ENCODE measurements around the gene SMG6.
A peak's percentile ranks its signal among the peaks of the same experiment; 100 is the strongest.
"Not testable (repeated sequence)": the region's sequence is repeated elsewhere in the genome, so short reads cannot be mapped to it uniquely, and the experiment has no call there.

Gene SMG6

DNA sequence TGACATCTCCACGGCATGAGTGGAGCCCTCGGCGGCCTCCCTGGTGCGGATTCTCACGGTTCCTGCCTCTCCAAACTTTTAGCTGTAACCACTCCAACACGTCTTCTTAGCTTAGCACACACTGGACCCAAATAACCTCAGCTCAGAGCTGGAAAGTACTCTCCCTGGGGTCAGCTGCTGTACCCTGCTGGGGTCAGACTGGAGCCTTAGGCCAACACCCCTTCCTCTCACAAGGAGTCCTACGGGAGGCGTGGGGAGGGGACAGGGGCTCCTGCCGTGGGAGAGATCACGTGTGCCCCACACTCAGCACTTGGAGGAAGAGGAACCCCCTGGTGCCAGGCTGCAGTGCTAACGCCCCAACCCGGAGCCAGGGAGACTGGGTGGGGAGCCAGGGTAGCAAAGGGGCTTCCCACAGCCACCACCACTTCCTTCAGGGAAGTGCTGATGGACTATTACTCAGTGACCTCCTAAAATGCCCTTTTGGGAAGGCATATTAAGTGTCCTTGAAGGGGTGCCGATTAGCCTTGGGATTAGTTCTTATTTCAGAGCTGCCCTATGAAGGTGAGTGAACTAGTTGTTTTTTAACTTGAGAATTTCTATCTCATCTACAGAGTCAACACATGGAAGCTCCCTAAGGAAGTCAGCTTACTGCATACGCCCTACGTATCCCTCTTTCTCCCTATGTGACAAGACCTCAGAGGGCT, 124.6 kb downstream of the SMG6 start:
- no peak for DNase-seq (ENCODE audit: low read depth, low spot score)

DNA sequence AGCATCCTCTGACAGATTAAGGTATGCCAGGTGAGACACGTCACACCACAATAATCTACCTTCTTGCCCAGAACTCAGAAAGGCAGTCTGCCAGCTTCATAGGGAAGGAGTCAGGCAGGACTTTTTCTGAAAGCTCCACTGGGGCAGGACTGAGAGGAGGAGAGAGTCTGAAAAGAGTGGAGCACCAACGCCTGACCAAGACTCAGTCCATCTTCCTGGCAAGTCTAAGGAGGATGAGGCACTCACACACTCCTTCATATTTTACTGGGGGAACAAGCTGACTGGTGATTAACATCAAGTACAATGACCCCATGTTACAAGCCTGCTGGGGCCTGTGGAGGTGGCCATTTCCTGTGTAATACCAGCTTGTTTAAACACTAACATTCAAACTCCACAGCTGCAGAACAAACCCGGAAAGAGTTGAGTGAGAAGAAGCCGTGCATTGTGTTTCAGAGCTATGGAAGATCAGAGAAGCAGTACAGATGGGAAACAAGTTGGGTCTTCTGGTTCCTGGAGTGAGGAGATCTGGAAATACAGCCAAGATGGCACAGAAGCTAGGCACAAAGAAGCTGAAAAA, 126.3 kb downstream of the SMG6 start:
- DNase-seq (ENCODE audit: low read depth, low spot score): no peak

DNA sequence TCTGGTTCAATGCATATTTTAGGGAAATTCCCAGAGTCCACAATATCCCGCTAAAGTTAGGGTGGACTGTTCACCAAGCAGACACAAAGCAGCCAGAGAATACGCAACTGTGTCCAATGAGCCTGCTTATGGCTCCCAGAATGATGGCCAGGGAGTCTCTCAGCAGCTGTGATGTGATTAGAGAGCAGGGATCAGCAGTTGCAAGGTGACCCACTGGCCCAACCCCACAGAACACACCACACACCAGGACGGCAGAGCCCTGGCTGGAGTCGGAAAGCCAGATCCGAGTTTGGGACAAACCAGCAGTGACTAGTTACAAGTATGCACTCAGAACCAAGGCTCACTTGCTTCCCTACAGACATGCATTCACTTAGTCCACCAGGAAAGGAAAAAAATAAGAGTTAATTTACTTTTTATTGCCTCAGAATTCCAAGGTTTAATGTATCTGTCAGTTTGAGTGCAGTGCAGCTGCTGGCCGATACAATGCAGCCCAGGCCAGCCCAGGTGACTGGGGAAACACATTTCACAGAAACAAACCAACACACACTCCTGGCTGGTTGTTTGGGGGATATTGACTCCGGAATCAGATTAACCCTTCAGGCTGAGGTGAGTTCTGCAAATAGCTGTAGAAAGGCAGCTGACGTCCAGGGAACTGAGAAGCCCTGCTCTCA, 127.0 kb downstream of the SMG6 start:
- no peak for DNase-seq (ENCODE audit: low read depth, low spot score)

DNA sequence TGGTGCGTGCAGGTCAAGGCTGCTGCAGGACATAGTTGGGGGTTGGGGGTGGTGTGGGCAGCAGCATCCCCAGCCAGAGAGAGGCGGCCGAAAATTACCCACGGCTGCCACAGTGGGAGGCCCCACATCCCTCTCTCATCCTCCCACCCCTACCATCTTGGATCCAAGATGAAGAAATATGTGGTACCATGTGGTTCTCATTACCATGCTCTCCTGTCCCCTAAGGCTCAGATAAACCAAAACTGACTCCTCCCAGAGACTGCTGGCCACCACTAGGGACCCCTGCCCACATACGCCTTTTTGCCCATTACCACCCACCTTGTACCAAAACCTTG, 128.3 kb downstream of the SMG6 start:
- DNase-seq (ENCODE audit: low read depth, low spot score): no peak

DNA sequence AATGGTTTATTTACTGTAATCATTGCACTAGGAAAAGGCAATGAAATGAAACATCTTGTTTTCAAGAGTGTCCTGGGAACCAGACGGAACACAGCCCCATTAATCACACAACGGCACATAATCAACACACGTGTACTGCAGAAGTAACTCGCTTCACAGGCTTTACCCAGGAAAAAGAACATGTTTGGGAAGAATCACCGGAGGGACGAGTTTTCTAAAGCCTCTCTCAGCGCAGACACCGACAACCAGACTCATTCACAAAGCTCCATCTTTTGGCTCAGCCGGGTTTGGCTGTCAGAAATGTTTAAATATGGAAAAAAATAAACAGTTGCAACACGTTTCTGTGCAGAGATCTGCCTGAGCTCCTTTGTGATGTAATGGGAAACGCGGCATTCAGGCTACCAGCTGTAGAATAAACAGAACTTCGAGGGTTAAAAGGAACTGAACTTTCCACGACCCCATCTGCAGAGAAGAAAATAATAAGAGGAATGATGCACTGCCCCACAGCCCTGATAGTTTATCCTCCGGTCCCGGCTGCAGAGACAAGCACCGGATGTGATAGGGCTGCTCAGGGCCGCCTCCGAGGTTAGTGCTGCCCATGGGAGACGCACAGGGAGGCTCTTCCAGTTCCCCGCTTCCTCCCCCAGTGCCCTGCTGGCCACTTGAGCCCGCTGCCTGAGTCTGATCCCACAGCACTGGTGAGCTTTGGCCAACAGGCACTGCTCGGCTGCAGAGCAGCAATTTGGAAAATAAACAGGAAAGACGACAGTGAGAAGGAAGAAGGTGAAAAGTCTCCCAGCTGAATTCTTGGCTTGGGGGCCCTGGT, 128.9 kb downstream of the SMG6 start:
- no peak for DNase-seq (ENCODE audit: low read depth, low spot score)

DNA sequence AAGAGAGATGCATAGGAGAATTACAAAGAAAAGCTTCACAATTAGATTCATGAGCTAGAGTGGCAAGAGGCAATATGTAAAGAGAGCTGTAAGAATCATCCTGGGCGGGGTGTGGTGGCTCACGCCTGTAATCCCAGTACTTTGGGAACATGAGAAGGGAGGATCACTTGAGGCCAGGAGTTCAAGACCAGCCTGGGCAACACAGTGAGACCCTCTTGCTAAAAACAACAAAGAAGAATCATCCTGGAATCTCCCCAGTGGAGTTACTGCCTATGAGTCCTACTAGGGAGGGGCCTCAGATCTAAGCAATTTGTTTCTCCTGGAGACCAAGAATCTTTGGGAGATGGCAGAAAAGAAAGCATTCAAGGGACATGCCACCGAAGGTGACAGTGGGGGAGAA, 129.6 kb downstream of the SMG6 start:
- DNase-seq (ENCODE audit: low read depth, low spot score): no peak

DNA sequence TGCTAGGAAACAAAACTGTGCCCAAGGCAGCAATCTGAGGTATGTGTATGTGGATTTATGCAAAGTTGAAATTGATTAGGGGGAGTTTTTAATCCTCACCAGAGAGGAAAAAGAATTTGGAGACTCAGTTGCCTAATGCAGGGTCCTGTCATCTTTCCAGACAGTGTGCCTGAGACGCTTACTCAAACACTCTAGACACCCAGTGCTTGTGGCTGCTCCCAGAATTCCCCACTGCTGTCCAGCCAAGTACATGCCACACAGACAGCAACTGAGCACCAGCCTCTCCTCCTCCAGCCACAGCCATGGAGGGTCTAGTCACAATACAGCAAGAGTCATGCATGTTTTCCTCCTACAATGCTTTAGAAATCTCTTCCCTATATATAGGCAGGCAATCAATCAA, 130.6 kb downstream of the SMG6 start:
- DNase-seq (ENCODE audit: low read depth, low spot score): no peak

DNA sequence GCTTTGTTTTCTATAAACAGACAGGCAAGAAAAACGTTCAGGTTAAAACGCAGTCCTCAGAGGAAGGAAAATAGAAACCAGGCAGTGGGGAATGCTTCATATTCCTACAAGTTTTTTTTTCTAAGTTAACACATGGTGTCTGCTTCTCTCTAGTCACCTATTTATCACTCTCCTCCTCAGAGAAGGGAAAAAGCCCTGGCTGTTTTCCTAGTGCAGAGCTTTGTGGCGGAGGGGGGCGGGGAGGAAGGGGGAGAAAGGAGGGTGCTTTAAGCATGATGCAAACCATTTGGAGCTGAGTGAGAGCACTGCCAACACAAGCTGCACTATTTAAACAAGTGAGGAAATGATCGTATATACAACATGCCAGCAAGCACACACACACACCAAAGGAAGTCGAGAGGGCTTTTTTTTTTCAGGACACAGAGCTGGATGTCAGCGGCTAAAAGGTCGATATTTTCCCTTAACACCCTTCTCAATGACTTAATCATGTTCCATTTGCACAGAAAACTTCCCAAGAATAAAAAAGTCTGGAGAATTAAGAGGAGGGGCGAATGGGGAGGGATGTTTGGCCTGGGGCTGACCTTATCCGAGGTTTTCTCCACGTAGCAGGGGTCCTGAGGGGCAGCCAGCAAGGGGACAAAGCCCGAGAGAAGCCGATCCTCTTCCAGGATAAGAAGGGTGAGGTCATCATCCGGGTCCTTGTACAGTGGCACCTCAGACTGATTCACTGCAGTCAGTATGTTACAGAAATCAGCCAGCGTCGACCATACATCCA, 131.3 kb downstream of the SMG6 start:
- peak; percentile 46 for DNase-seq (ENCODE audit: low read depth, low spot score)

DNA sequence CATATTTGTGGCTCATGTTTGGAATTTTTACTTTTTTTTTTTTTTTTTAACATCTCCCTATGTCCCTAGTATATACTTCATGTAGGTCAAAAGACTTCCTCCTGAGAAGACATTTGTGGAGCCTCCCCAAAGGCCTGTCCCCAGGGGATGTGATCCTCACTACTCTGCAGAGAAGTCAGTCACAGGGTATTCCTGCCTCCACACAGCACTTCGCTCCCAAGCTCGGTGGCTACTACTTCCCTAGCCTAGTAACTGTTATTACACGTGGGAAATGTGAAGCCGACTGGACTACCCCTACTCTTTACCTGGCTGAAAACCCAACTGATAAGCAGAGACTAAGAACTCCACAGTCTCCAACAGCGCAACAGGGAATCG, 131.9 kb downstream of the SMG6 start:
- DNase-seq (ENCODE audit: low read depth, low spot score): no peak

DNA sequence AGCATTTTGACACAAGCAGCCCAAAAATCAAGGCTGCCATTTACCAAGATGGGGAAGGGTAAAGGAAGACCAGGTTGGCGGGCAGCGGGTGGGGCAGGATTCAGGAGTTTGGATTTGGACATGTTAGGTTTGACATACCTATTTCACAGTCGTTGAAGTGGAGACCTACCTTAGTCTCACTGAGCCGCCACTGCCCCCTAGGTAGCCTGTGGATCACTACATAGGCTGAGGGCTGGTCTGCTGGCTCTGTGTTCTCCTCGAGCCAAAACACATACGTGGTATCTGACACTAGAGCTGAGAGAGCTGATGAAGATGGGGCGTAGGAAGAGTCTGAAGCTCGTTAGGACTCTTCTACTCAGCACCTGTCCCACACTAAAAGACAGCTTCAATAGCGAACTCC, 133.6 kb downstream of the SMG6 start:
- DNase-seq (ENCODE audit: low read depth, low spot score): peak; percentile 50

DNA sequence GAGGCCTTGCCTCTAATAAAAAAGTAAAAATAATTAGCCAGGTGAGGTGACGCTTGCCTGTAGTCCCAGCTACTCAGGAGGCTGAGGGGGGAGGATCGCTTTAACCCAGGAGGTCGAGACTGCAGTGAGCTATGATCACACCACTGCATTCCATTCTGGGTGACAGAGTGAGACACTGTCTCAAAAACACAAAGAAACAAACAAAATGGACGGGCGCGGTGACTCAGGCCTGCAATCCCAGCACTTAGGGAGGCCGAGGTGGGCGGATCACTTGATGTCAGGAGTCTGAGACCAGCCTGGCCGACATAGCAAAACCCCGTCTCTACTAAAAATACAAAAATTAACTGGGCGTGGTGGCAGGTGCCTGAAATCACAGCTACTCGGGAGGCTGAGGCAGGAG, 137.9 kb downstream of the SMG6 start:
- not testable (repeated sequence) for DNase-seq (ENCODE audit: low read depth, low spot score)

DNA sequence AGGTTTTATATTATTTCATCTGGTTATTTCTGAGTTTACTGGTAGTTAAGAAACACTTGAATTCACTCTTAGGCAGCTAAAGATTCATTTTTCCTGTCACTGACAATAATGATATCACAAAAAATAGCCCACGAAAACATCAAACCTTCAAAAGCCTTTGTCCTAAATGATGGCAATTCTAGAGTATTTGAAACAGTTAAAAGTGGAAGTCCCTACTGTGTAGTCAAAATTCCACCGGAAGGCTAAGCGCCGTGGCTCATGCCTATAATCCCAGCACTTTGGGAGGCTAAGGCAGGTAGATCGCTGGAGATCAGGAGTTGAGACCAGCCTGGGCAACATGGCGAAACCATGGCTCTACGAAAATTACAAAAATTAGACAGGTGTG, 145.2 kb downstream of the SMG6 start:
- no peak for DNase-seq (ENCODE audit: low read depth, low spot score)

DNA sequence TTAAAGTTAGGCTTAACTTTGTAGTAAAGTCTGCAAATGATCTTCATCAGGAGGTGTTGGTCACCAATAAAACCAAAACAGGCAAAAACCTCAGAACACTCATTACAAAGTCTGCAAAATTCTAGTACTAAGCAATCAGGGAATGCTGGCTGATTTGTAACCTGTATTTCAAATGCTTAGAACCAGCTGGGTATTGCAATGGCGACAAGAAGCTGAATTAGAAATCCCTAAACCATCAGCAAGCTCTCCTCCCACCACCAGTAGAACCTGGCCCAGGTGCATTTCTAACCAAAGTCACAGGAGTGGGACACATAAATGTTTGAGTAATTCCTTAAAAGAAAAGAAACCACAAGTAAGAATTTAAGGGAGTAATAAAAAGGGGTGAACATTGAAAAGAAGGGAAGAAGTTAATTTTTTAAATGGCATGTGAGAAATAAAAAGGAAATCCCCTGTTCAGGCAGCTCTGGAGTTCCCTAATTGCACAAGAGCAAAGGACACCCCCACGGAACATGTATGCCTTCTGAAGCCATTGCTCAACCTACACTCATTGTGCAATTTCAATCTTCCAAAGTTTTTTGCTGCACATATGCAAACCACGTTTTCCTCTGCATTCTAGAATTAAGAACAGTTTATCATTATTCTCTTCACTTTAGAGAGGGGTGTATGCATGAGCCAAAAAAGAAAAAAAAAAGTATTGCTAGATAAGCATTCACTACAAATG, 145.8 kb downstream of the SMG6 start:
- DNase-seq (ENCODE audit: low read depth, low spot score): no peak

DNA sequence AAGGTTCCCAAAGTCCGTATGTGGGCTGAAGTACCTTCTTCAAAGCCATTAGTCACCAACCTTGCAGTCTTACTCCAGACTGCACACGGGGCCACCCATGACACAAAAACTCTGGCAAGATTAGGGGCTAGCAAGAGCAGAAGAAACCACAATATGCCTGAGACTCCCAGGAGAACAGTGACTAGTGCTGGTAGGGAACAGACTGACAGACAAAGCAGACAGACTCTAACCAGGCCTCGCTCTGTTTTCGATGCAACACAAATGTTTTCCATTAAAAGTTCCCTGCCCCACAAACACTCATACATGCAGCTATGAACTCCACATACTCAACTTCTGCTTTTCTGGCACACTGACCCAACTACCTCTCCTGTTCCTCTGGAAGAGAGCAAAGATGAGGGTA, 146.5 kb downstream of the SMG6 start:
- no peak for DNase-seq (ENCODE audit: low read depth, low spot score)

DNA sequence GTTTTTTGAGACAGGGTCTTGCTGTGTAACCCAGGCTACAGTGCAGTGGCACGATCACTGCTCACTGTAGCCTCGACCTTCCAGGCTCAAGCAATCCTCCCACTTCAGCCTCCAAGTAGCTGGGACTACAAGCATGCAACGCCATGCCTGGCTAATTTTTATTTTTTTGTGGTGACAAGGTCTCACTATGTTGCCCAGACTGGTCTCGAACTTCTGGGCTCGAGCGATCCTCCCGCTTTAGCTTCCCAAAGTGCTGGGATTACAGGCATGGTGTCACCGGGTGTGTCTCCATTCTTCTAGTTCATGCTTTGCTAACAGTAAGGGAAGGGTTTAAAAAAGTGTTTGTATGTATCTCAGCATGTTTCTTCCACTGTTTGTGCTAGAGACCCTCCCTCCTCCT, 146.9 kb downstream of the SMG6 start:
- DNase-seq (ENCODE audit: low read depth, low spot score): no peak

DNA sequence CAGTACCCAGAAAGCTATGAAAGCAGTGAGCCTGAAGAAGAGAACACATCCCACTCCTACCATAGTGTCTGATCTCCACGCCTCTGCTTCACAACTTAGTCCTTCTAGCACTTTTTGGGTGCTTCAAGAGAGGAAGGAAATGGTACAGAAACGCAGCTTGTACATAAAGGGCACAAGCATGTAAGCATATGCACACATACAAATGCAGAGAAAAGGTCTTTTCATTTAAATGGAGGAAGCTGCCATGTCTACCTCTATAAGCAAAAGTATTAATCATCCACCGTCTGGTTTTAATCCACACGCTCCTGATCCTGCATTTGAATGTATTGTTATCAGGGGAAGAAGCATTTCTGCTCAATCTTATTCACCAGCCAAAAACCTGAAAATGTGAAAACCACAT, 148.0 kb downstream of the SMG6 start:
- DNase-seq (ENCODE audit: low read depth, low spot score): no peak

DNA sequence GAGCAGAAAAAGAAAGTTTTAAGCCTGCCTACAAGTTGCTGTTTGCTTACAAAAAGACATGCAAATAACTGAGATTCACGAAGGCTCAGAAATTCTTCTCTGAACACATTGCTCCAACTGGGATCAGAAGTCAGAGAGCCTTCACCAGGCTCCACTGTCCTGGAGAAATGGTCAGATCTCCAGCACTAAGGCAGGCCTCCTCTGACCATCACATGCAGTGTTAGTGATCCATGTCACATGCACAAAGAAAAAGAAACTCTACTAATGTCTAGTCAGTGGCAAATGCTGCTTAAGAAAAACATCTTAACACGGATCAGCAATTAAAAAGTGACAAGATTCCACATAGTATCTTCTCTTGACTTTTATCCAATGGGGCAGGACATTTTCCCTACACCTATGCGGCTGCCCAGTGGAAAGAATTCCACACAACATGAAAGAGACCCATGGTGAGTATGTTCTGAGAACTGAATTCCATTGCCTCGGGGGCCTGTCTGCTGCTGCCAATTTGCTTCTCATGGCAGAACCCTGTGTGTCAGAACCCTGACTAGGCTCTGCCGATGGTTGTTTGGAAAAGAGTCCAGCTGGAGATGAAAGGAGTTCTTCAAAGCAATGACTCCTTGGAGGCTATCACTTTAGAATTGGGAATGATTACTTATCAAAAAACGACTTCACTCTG, 152.1 kb downstream of the SMG6 start:
- DNase-seq (ENCODE audit: low read depth, low spot score): peak; percentile 43

DNA sequence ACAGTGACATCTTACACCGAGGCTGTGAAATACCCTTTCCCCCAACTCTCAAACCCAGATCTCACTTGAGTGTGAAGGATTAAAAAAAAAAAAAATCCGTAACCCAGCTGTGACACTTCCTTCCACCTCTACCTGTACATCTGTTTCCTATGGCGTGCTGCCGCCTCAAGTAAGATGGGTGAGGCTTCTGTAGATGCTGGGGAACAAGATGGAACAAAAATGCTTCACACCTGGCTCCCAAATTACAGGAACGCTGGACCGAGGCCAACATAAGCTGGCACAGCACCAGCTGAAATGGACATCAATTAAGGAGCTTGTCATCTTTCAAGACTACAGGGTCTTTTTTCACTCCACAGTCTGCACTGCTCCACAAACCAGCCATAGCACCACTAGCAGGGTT, 152.8 kb downstream of the SMG6 start:
- DNase-seq (ENCODE audit: low read depth, low spot score): no peak

DNA sequence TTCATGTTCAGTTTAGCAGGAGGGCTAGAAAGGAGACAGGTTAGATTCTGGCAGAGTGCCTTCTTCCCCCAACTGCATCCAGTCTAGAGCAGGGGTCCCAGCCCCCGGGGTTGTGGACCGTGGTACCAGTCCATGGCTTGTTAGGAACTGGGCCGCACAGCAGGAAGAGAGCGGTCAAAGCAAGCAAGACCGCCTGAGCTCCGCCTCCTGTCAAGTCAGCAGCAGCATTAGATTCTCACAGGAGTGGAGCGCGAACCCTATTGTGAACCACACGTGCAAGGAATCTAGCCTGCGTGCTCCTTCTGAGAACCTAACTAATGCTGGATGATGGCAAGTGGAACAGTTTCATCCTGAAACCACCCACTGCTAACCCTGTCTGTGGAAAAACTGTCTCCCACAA, 153.7 kb downstream of the SMG6 start:
- DNase-seq (ENCODE audit: low read depth, low spot score): no peak

DNA sequence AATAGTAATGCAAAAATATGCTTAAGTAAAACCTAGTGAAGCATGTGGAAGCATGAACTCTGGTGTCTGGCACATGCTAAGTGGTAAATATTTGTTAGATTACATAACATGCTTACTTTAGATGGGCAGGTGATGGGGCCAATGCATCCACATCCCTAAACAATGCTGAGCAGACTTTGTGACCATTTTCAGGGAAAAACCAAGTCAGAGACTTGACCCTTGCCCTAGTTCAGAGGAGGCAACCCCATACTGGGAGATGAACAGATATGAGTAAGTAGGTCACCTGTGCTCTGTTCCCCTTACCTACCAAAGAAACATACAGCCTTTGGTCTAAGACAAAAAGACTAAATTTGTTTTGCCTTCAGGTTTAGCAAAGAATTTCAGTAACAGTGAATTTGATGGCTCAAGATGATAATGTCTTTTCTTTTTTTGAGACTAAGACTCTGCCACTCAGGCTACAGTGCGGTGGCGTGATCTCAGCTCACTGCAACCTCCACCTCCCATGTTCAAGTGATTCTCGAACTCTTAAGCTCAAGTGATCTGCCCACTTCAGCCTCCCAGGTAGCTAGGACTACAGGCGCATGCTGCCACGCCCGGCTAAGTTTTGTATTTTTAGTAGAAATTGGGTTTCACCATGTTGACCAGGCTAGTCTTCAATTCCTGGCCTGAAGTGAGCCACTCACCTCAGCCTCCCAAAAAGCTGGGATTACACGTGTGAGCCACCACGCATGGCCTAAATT, 157.3 kb downstream of the SMG6 start:
- DNase-seq (ENCODE audit: low read depth, low spot score): no peak
